Measurements from ENCODE around the gene ASCC2.
"Not testable (repeated sequence)": the region's sequence is repeated elsewhere in the genome, so short reads cannot be mapped to it uniquely, and the experiment has no call there.

The ASCC2 gene

GRCh38 chr22:29855611-29856181, 17.6 kb upstream of the ASCC2 start:
- DNase-seq (ENCODE audit: low read depth), result no peak

- DNase-seq (ENCODE audit: low read depth), result no peak
Measured at GRCh38 chr22:29854432-29854831, 16.4 kb upstream of the ASCC2 start.

- no peak for DNase-seq (ENCODE audit: low read depth)
Measured at GRCh38 chr22:29848111-29848510, 10.0 kb upstream of the ASCC2 start.

- DNase-seq (ENCODE audit: low read depth), result no peak
Measured at GRCh38 chr22:29846290-29846689, 8.2 kb upstream of the ASCC2 start.

GRCh38 chr22:29842740-29843139, 4.7 kb upstream of the ASCC2 start:
- peak; percentile 97 for DNase-seq (ENCODE audit: low read depth)

GRCh38 chr22:29842172-29842571, 4.1 kb upstream of the ASCC2 start:
- DNase-seq (ENCODE audit: low read depth), result no peak

GRCh38 chr22:29840498-29840897, 2.4 kb upstream of the ASCC2 start:
- DNase-seq (ENCODE audit: low read depth), result no peak

GRCh38 chr22:29839039-29839438, 965 bp upstream of the ASCC2 start:
- no peak for DNase-seq (ENCODE audit: low read depth)

- no peak for DNase-seq (ENCODE audit: low read depth)
Measured at GRCh38 chr22:29838599-29838956, 504 bp upstream of the ASCC2 start.

- not testable (repeated sequence) for DNase-seq (ENCODE audit: low read depth)
Measured at GRCh38 chr22:29836791-29837370, 1.2 kb downstream of the ASCC2 start.

GRCh38 chr22:29834046-29834445, 4.0 kb downstream of the ASCC2 start:
- DNase-seq (ENCODE audit: low read depth), result no peak

GRCh38 chr22:29833392-29833965, 4.6 kb downstream of the ASCC2 start:
- DNase-seq (ENCODE audit: low read depth), result no peak

GRCh38 chr22:29831958-29832357, 6.1 kb downstream of the ASCC2 start:
- DNase-seq (ENCODE audit: low read depth), result no peak

- DNase-seq (ENCODE audit: low read depth), result no peak
Measured at GRCh38 chr22:29831186-29831921, 6.7 kb downstream of the ASCC2 start.

GRCh38 chr22:29830585-29830984, 7.5 kb downstream of the ASCC2 start:
- DNase-seq (ENCODE audit: low read depth), result no peak

GRCh38 chr22:29827726-29828125, 10.3 kb downstream of the ASCC2 start:
- DNase-seq (ENCODE audit: low read depth), result not testable (repeated sequence)

GRCh38 chr22:29827091-29827490, 11.0 kb downstream of the ASCC2 start:
- no peak for DNase-seq (ENCODE audit: low read depth)

GRCh38 chr22:29825578-29825977, 12.5 kb downstream of the ASCC2 start:
- no peak for DNase-seq (ENCODE audit: low read depth)

GRCh38 chr22:29824677-29825076, 13.4 kb downstream of the ASCC2 start:
- no peak for DNase-seq (ENCODE audit: low read depth)

GRCh38 chr22:29821291-29822016, 16.6 kb downstream of the ASCC2 start:
- peak; percentile 56 for DNase-seq (ENCODE audit: low read depth)

GRCh38 chr22:29820961-29821290, 17.1 kb downstream of the ASCC2 start:
- no peak for DNase-seq (ENCODE audit: low read depth)

- DNase-seq (ENCODE audit: low read depth), result no peak
Measured at GRCh38 chr22:29819501-29819900, 18.6 kb downstream of the ASCC2 start.

- DNase-seq (ENCODE audit: low read depth), result no peak
Measured at GRCh38 chr22:29817724-29818123, 20.4 kb downstream of the ASCC2 start.

All from GM04503 (cell line).